Tibial nerve (tissue), 3 donors: ENCODE measurements around the gene LRP8.

ENCODE experiments used
- EP300 ChIP-seq, 2 donors: sonication (generic); formaldehyde crosslinking; IDR thresholded peaks; one replicate each; pipeline ENCODE4 v1.6.1; 2017; ENCODE audit warnings: antibody characterized with exemption in 2 of 2, mild to moderate bottlenecking in 1 of 2
- POLR2A ChIP-seq, 2 donors: fragments of 450-650 bp; IDR thresholded peaks; one replicate each; pipeline ENCODE4 v1.6.1; 2017; ENCODE audit warnings: antibody characterized with exemption in 2 of 2, mild to moderate bottlenecking in 2 of 2, moderate library complexity in 2 of 2

DNA sequence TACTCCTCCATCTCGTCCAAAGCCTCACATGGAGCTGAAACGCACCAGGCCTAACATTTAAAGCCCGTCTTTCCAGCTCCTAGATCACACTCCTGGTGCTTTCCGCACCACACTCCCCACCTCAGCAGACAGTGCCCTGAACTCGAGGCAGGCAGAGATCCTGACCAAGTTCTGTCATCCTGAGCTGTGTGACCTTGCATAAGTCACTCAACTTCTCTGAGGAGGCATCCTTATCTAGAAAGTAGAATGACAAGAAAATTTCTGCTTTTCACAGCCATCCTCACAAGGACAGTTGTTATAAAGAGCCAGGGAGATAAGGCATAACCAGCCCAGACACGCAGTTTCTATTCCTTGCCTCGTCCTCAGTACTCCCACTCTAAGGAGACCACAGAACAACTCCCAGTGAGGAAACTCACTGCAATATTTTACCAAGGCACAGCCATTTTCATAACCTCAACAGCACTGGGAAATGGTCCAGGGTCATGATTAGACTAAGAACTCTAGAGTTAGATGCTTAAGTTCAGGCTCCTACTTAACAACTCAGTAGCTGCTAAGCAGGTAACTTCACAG lies 3.1 kb downstream of the LRP8 start:
- no peak for TF ChIP-seq EP300 (IDR thresholded peaks at IDR 0.05)
- TF ChIP-seq POLR2A (IDR thresholded peaks at IDR 0.05), result no peak
